IMR-90 (cell line): ENCODE results near the gene RPS6KA4. TPM values are rescaled to one million over a fixed set of nuclear protein-coding genes. Genes with fewer than 3 reads are reported as not detected.

Experiments used
- ATAC-seq: fragments of 200-7000 bp; cut with Tn5 transposase; 2 replicates; pipeline ENCODE4 v1.9.1; 2020; ENCODE audit warnings: low read depth, mild to moderate bottlenecking, moderate library complexity
- BruUV-seq: library from RNA; stranded (reverse); fragments of 400-500 nt; replicated peaks from 2 replicates; lab custom pipeline; 2021; lab: Mats Ljungman, UMichigan
- CTCF ChIA-PET: fragments of 300-600 bp; formaldehyde crosslinking; extraction: SDS; loops from one replicate; lab custom pipeline; 2021; ENCODE audit warnings: antibody characterized with exemption; lab: Yijun Ruan, JAX
- POLR2A ChIA-PET: fragments of 300-600 bp; sonication (Branson Sonifier 250); formaldehyde crosslinking; loops from one replicate; lab custom pipeline; 2022; ENCODE audit warnings: antibody characterized with exemption; ENCODE audit not compliant: unreplicated experiment; lab: Charles Lee
- DNase-seq: peaks from one replicate; pipeline ENCODE4 v3.0.0; 2013
- H2AFZ ChIP-seq: replicated peaks from 2 replicates; pipeline ENCODE3; 2013; ENCODE audit warnings: low read length, mild to moderate bottlenecking; ENCODE audit not compliant: poor library complexity
- H2AK5ac ChIP-seq: 2 replicates; pipeline ENCODE4 v1.6.1; 2013; ENCODE audit warnings: low read depth, low read length, inconsistent platforms
- H2AK9ac ChIP-seq: replicated peaks from 2 replicates; pipeline ENCODE3; 2013; ENCODE audit warnings: mild to moderate bottlenecking, low read depth, low read length, moderate library complexity; ENCODE audit not compliant: poor library complexity
- H2BK120ac ChIP-seq: 2 replicates; pipeline ENCODE4 v1.6.1; 2013; ENCODE audit warnings: low read depth, low read length, inconsistent platforms
- H2BK15ac ChIP-seq: 3 replicates; pipeline ENCODE4 v1.6.1; 2013; ENCODE audit warnings: low read depth, low read length, inconsistent platforms
- H2BK20ac ChIP-seq: 2 replicates; pipeline ENCODE4 v1.6.1; 2013; ENCODE audit warnings: low read depth, mild to moderate bottlenecking, inconsistent platforms, low read length, moderate library complexity
- H2BK5ac ChIP-seq: 2 replicates; pipeline ENCODE4 v1.6.1; 2013; ENCODE audit warnings: mild to moderate bottlenecking, low read depth, low read length, inconsistent platforms; ENCODE audit not compliant: poor library complexity, severe bottlenecking
- H3K14ac ChIP-seq: replicated peaks from 2 replicates; pipeline ENCODE4 v1.6.1; 2013; ENCODE audit warnings: low read depth, low read length, inconsistent platforms
- H3K18ac ChIP-seq: 2 replicates; pipeline ENCODE4 v1.6.1; 2013; ENCODE audit warnings: low read depth, low read length, control low read depth
- H3K23ac ChIP-seq: 2 replicates; pipeline ENCODE4 v1.6.1; 2013; ENCODE audit warnings: low read depth, low read length, inconsistent platforms
- H3K27ac ChIP-seq: 2 replicates; pipeline ENCODE4 v1.5.1; 2013; ENCODE audit warnings: mild to moderate bottlenecking, control low read depth, low read length; ENCODE audit not compliant: insufficient read depth
- H3K27me3 ChIP-seq: 2 replicates; pipeline ENCODE4 v1.6.1; 2013; ENCODE audit warnings: low read length; ENCODE audit not compliant: control insufficient read depth, insufficient read depth
- H3K36me3 ChIP-seq: 2 replicates; pipeline ENCODE4 v1.6.1; 2013; ENCODE audit warnings: low read length, mixed read lengths; ENCODE audit not compliant: control insufficient read depth, insufficient read depth
- H3K4ac ChIP-seq: 2 replicates; pipeline ENCODE4 v1.6.1; 2013; ENCODE audit warnings: low read depth, low read length, inconsistent platforms
- H3K4me1 ChIP-seq: 2 replicates; pipeline ENCODE4 v1.6.1; 2013; ENCODE audit warnings: low read length, mixed read lengths; ENCODE audit not compliant: control insufficient read depth, insufficient read depth
- H3K4me2 ChIP-seq: 2 replicates; pipeline ENCODE4 v1.6.1; 2013; ENCODE audit warnings: low read depth, mild to moderate bottlenecking, control low read depth, low read length, moderate library complexity
- H3K4me3 ChIP-seq: 2 replicates; pipeline ENCODE4 v1.5.1; 2013; ENCODE audit warnings: low read depth, mild to moderate bottlenecking, control low read depth, low read length, moderate library complexity; ENCODE audit not compliant: insufficient read depth
- H3K56ac ChIP-seq: 2 replicates; pipeline ENCODE4 v1.6.1; 2013; ENCODE audit warnings: low read length, inconsistent platforms; ENCODE audit not compliant: insufficient read depth; ENCODE audit errors: extremely low read depth
- H3K79me1 ChIP-seq, 2 experiments: 2 replicates each; pipeline ENCODE4 v1.6.1; 2013; ENCODE audit warnings: low read length in 2 of 2, inconsistent platforms in 1 of 2, low read depth in 1 of 2
- H3K9ac ChIP-seq: 2 replicates; pipeline ENCODE4 v1.6.1; 2013; ENCODE audit warnings: low read depth, low read length, control low read depth
- H3K9me1 ChIP-seq: 2 replicates; pipeline ENCODE4 v1.6.1; 2013; ENCODE audit warnings: low read length, inconsistent platforms; ENCODE audit not compliant: insufficient read depth
- H3K9me3 ChIP-seq: 2 replicates; pipeline ENCODE4 v1.6.1; 2013; ENCODE audit warnings: low read length; ENCODE audit not compliant: control insufficient read depth, insufficient read depth
- H4K20me1 ChIP-seq: 2 replicates; pipeline ENCODE4 v1.6.1; 2013; ENCODE audit warnings: low read length, inconsistent platforms; ENCODE audit not compliant: insufficient read depth
- H4K5ac ChIP-seq: 2 replicates; pipeline ENCODE4 v1.6.1; 2013; ENCODE audit warnings: mild to moderate bottlenecking, low read depth, low read length, control low read depth
- H4K8ac ChIP-seq, 2 experiments: 2 replicates each; pipeline ENCODE4 v1.6.1; 2013; ENCODE audit warnings: low read depth in 2 of 2, low read length in 2 of 2, control low read depth in 1 of 2, inconsistent platforms in 1 of 2
- H4K91ac ChIP-seq: 2 replicates; pipeline ENCODE4 v1.6.1; 2013; ENCODE audit warnings: low read depth, low read length, inconsistent platforms; ENCODE audit not compliant: insufficient read depth
- BHLHE40 ChIP-seq: fragments of 150-350 bp; IDR thresholded peaks from 2 replicates; pipeline ENCODE4 v1.6.1; 2016; ENCODE audit warnings: mild to moderate bottlenecking, low read depth, low read length
- CEBPB ChIP-seq: IDR thresholded peaks from 2 replicates; pipeline ENCODE4 v1.6.1; 2012; ENCODE audit warnings: low read depth, low read length, improper control_type of control experiment
- CHD1 ChIP-seq: IDR thresholded peaks from 2 replicates; pipeline ENCODE4 v1.6.1; 2012; ENCODE audit warnings: low read depth, low read length, improper control_type of control experiment
- CTCF ChIP-seq: conservative IDR thresholded peaks from 2 replicates; pipeline ENCODE4 v1.5.1; 2012; ENCODE audit warnings: mild to moderate bottlenecking, low read depth, low read length, improper control_type of control experiment
- ELK1 ChIP-seq: fragments of 150-350 bp; IDR thresholded peaks from 2 replicates; pipeline ENCODE4 v1.6.1; 2016; ENCODE audit warnings: low read depth, mild to moderate bottlenecking, low read length, moderate library complexity, borderline replicate concordance
- FOS ChIP-seq: fragments of 150-350 bp; IDR thresholded peaks from 2 replicates; pipeline ENCODE4 v1.6.1; 2016; ENCODE audit warnings: low read depth, low read length
- MAZ ChIP-seq: IDR thresholded peaks from 2 replicates; pipeline ENCODE4 v1.6.1; 2012; ENCODE audit warnings: low read depth, mild to moderate bottlenecking, low read length, improper control_type of control experiment, moderate library complexity, borderline replicate concordance
- POLR2A ChIP-seq: IDR thresholded peaks from 2 replicates; pipeline ENCODE4 v1.6.1; 2012; ENCODE audit warnings: mild to moderate bottlenecking, low read depth, low read length
- WGBS, 2 experiments: methylation state at CpG; one replicate each; pipeline versions ENCODE4 v1.1.5 to v1.1.7; 2013; ENCODE audit warnings: missing lambda C conversion rate in 2 of 2; ENCODE audit not compliant: insufficient read length in 1 of 2; ENCODE audit errors: extremely low coverage in 2 of 2; 5-methylcytosine and 5-hydroxymethylcytosine counted together
- dilution Hi-C: fragments of 300-500 bp; cut with HindIII; formaldehyde crosslinking; loops from one replicate; pipeline ENCODE4 v1.14.3; 2018; ENCODE audit warnings: low sequenced_read_pairs; ENCODE audit not compliant: unreplicated experiment
- in situ Hi-C: fragments of 300-500 bp; cut with MboI; formaldehyde crosslinking; loops from 3 replicates; pipeline ENCODE4 v1.14.3; 2019; ENCODE audit warnings: low sequenced_read_pairs, inconsistent platforms, mixed read lengths
- intact Hi-C: fragments of 100-400 bp; cut with micrococcal nuclease; formaldehyde crosslinking; loops from 2 replicates; pipeline ENCODE4 v1.10.0; 2022
- polyA plus RNA-seq, 3 experiments: library from polyadenylated mRNA; depleted of rRNA; stranded (reverse); fragments of >200 nt; gene quantifications; 2 replicates each; pipeline ENCODE4 v1.2.3, GENCODE V29; 2012; ENCODE audit warnings: low replicate concordance in 1 of 3
- total RNA-seq: library from RNA; depleted of rRNA; stranded (reverse); fragments of >200 nt; gene quantifications from 2 replicates; pipeline ENCODE4 v1.2.3, GENCODE V29; 2012

RPS6KA4 gene
- total and polyA plus RNA-seq, 2 of the 4 experiments (the other 2 are of a cell fraction): 38.8 to 52.9 TPM

GRCh38 chr11:64419818-64420485 is 61.0 kb downstream of the RPS6KA4 start:
- Histone ChIP-seq H3K4me3 (no peak overlapping the region), H3K9ac (no peak overlapping the region), H3K36me3 (no peaks in the 10 kb centered on the region), H4K5ac (no peak overlapping the region), H2BK20ac (no peak overlapping the region), H3K18ac (no peak overlapping the region), H3K4me1 (no peaks in the 10 kb centered on the region), H4K8ac (no peak overlapping the region), H3K27me3 (peaks cover 10% of the 10 kb centered on the region), H3K4ac (no peak overlapping the region), H3K23ac (no peak overlapping the region), H2BK15ac (no peak overlapping the region), H2AK5ac (no peak overlapping the region), H3K9me3 (peaks cover 10% of the 10 kb centered on the region), H3K56ac (no peak overlapping the region), H4K20me1 (no peaks in the 10 kb centered on the region), H2AK9ac (no peak overlapping the region), H3K27ac (no peak overlapping the region), H2BK120ac (no peak overlapping the region), H3K14ac (no peak overlapping the region), H3K9me1 (0 out of 2 replicates have a peak, but pooled peaks cover 3% of the 10 kb centered on the region), H3K4me2 (no peak overlapping the region), H2AFZ (no peak overlapping the region), H4K91ac (no peak overlapping the region), H3K79me1 (no peaks in the 10 kb centered on the region), H2BK5ac (no peak overlapping the region)
- in situ Hi-C loops: no loop called here
- dilution Hi-C loops: no loop called here
- no TSS peak for BruUV-seq
- DNase-seq: no peak
- no peak for ATAC-seq
- TF ChIP-seq CEBPB: no peak
- TF ChIP-seq CTCF: no peak
- no peak for TF ChIP-seq BHLHE40
- TF ChIP-seq FOS: no peak
- TF ChIP-seq CHD1: no peak
- TF ChIP-seq MAZ: no peak
- no peak for TF ChIP-seq ELK1
- no peak for TF ChIP-seq POLR2A
- intact Hi-C loops: no loop called here
- whole genome bisulfite sequencing, 2 experiments: 49% methylated on average over 3 of the region's 8 CpGs; no CpG with 5 or more reads in 1 of the 2 experiments
- CTCF ChIA-PET: no interaction called here
- POLR2A ChIA-PET: no interaction called here
